OCI-LY7 (cell line): ENCODE measurements around the gene ACAP1. TPM values are rescaled to one million over a fixed set of nuclear protein-coding genes. Genes with fewer than 3 reads are reported as not detected.

ENCODE experiments used
- BruUV-seq: library from RNA; stranded (reverse); fragments of 400-500 nt; replicated peaks from 2 replicates; lab custom pipeline; 2021; lab: Mats Ljungman, UMichigan
- CTCF ChIA-PET: fragments of 300-600 bp; sonication (Branson Sonifier 250); formaldehyde crosslinking; loops from one replicate; lab custom pipeline; 2022; ENCODE audit warnings: antibody characterized with exemption; ENCODE audit not compliant: unreplicated experiment; lab: Charles Lee
- POLR2A ChIA-PET: fragments of 300-600 bp; sonication (Branson Sonifier 250); formaldehyde crosslinking; loops from one replicate; lab custom pipeline; 2022; ENCODE audit warnings: antibody characterized with exemption; lab: Charles Lee
- DNase-seq: peaks from one replicate; pipeline ENCODE4 v3.0.0-alpha.2; 2015; ENCODE audit warnings: low spot score
- H2AFZ ChIP-seq: fragments of 200-600 bp; sonication (generic), shearing (Covaris generic); 2 replicates; pipeline ENCODE4 v1.6.1; 2014; ENCODE audit warnings: mild to moderate bottlenecking, antibody characterized with exemption, low read length, moderate library complexity
- H3K27ac ChIP-seq: fragments of 200-600 bp; sonication (generic); 2 replicates; pipeline ENCODE4 v1.5.1; 2014; ENCODE audit warnings: mixed run types, low read depth, mild to moderate bottlenecking, moderate library complexity, low read length, inconsistent platforms; ENCODE audit not compliant: poor library complexity, severe bottlenecking
- H3K36me3 ChIP-seq: fragments of 200-600 bp; sonication (generic); 2 replicates; pipeline ENCODE4 v1.6.1; 2014; ENCODE audit warnings: mild to moderate bottlenecking, antibody characterized with exemption, low read length, moderate library complexity, mixed read lengths; ENCODE audit not compliant: insufficient read depth
- H3K4me1 ChIP-seq: fragments of 200-600 bp; sonication (generic); 2 replicates; pipeline ENCODE4 v1.5.1; 2014; ENCODE audit warnings: mild to moderate bottlenecking, low read length; ENCODE audit not compliant: insufficient read depth, poor library complexity, severe bottlenecking
- H3K4me2 ChIP-seq: fragments of 200-600 bp; sonication (generic); 2 replicates; pipeline ENCODE4 v1.6.1; 2014; ENCODE audit warnings: mild to moderate bottlenecking, low read length
- H3K4me3 ChIP-seq: fragments of 200-600 bp; sonication (generic); 2 replicates; pipeline ENCODE4 v1.5.1; 2014; ENCODE audit warnings: mild to moderate bottlenecking, low read depth, low read length; ENCODE audit not compliant: poor library complexity, severe bottlenecking
- H3K79me2 ChIP-seq: fragments of 200-600 bp; sonication (generic); 2 replicates; pipeline ENCODE4 v1.6.1; 2016; ENCODE audit warnings: low read depth, mild to moderate bottlenecking, low read length, moderate library complexity, mixed read lengths; ENCODE audit not compliant: insufficient read depth
- H3K9me2 ChIP-seq: fragments of 200-600 bp; sonication (generic); 2 replicates; pipeline ENCODE4 v1.6.1; 2016; ENCODE audit warnings: mild to moderate bottlenecking, low read length, mixed read lengths; ENCODE audit not compliant: insufficient read depth
- H3K9me3 ChIP-seq: fragments of 200-600 bp; sonication (generic); 2 replicates; pipeline ENCODE4 v1.6.1; 2014; ENCODE audit warnings: mild to moderate bottlenecking, mixed run types, low read length, mixed read lengths
- H4K20me1 ChIP-seq: fragments of 200-600 bp; sonication (generic); 2 replicates; pipeline ENCODE4 v1.6.1; 2014; ENCODE audit warnings: mild to moderate bottlenecking, antibody characterized with exemption, low read length, moderate library complexity, mixed read lengths; ENCODE audit not compliant: insufficient read depth
- CTCF ChIP-seq: fragments of 200-600 bp; sonication (generic); conservative IDR thresholded peaks from 2 replicates; pipeline ENCODE4 v1.5.1; 2014; ENCODE audit warnings: mild to moderate bottlenecking, antibody characterized with exemption, low read length, moderate library complexity, mixed read lengths
- EZH2phosphoT487 ChIP-seq: fragments of 200-600 bp; sonication (generic); IDR thresholded peaks from 2 replicates; pipeline ENCODE4 v1.6.1; 2018; ENCODE audit warnings: low read depth, borderline replicate concordance, mild to moderate bottlenecking, mixed run types, antibody characterized with exemption, low read length, moderate library complexity, mixed read lengths
- intact Hi-C: fragments of 100-400 bp; cut with micrococcal nuclease; formaldehyde crosslinking; loops from one replicate; pipeline ENCODE4 v1.10.0; 2022; ENCODE audit not compliant: unreplicated experiment
- total RNA-seq, 2 experiments: library from RNA; depleted of rRNA in 1 of 2; stranded (reverse); fragments of >200 nt in 1 of 2; shearing (Covaris generic) in 1 of 2; gene quantifications; 2 replicates each; pipeline ENCODE4 v1.2.3, GENCODE V29; 2014 to 2022

The ACAP1 gene
- total RNA-seq, 2 experiments from 2014 or later: 117 to 259 TPM

- H3K4me3 ChIP-seq: no peak within 1 kb of the TSS
- no peaks in the 10 kb centered on the region for H4K20me1 ChIP-seq
- no peak within 1 kb of the TSS for H3K27ac ChIP-seq
- POLR2A ChIA-PET: interaction anchor here (0.7 to 1.5 kb wide), 3 partner anchors 18 to 81 kb away, joined by 3 to 6 read pairs (median 5); partner anchors contain the start of gene TMEM102
- intact Hi-C loops: no loop called here
- H3K79me2 ChIP-seq: no peaks in the 10 kb centered on the region
- H3K9me3 ChIP-seq: no peaks in the 10 kb centered on the region
- CTCF ChIA-PET: interaction anchor here (0.5 to 2.6 kb wide), 3 partner anchors 39 to 206 kb away, joined by 3 to 13 read pairs (median 4); partner anchors contain the start of gene PLSCR3
- DNase-seq: no peak
- H3K36me3 ChIP-seq: 0 out of 2 replicates have a peak, but pooled peaks cover 6% of the 10 kb centered on the region
- peaks cover 28% of the 10 kb centered on the region for H3K4me1 ChIP-seq
- TF ChIP-seq EZH2phosphoT487 (no peak), CTCF (no peak)
- no peak within 1 kb of the TSS; the same call in 1 of the 2 replicates for H2AFZ ChIP-seq
- 0 out of 2 replicates have a peak within 1 kb of the TSS, but pooled peaks have one; percentile 1 for H3K4me2 ChIP-seq
- H3K9me2 ChIP-seq: no peaks in the 10 kb centered on the region
- no TSS peak for BruUV-seq
Measured at GRCh38 chr17:7355053-7355452, 18.7 kb downstream of the ACAP1 start, which contains the start of gene TMEM95. Gene TMEM95 (plus strand): TSS chr17:7355156. CDS start chr17:7355205, 49 bp downstream.

- intact Hi-C loops: no loop called here
- H4K20me1 ChIP-seq: no peaks in the 10 kb centered on the region
- ChIA-PET POLR2A (interaction anchor here (0.6 to 1.5 kb wide), 6 partner anchors 13 to 80 kb away, joined by 3 to 6 read pairs (median 4); partner anchors contain the start of genes NEURL4 and TMEM102), CTCF (interaction anchor here (0.6 to 2.6 kb wide), 5 partner anchors 19 to 86 kb away, joined by 3 to 13 read pairs (median 3); partner anchors contain the start of genes ACAP1 and PLSCR3)
- no peak for DNase-seq
- no peak overlapping the region for H3K27ac ChIP-seq
- TF ChIP-seq CTCF: no peak
- no peak for TF ChIP-seq EZH2phosphoT487
- H3K4me2 ChIP-seq: 0 out of 2 replicates have a peak overlapping the region, but pooled peaks have one; percentile 1
- H3K36me3 ChIP-seq: 0 out of 2 replicates have a peak, but pooled peaks cover 3% of the 10 kb centered on the region
- H3K9me3 ChIP-seq: no peaks in the 10 kb centered on the region
- no peaks in the 10 kb centered on the region for H3K9me2 ChIP-seq
- no TSS peak for BruUV-seq
- no peak overlapping the region for H3K4me3 ChIP-seq
- H2AFZ ChIP-seq: no peak overlapping the region
- H3K79me2 ChIP-seq: no peaks in the 10 kb centered on the region
- H3K4me1 ChIP-seq: peaks cover 23% of the 10 kb centered on the region
Measured at GRCh38 chr17:7355573-7355972, 19.2 kb downstream of the ACAP1 start.
